CD4-positive, alpha-beta T cell treated with Interleukin-4 for 4 hours (primary cell): ENCODE data around the gene ZNF292.
"Not testable (repeated sequence)": the region's sequence is repeated elsewhere in the genome, so short reads cannot be mapped to it uniquely, and the experiment has no call there.

Experiments used
- DNase-seq: peaks from one replicate; pipeline ENCODE4 v3.0.0-alpha.2; 2020

Gene ZNF292

GRCh38 chr6:87214831-87215230, 59.5 kb downstream of the ZNF292 start:
- no peak for DNase-seq

GRCh38 chr6:87220997-87221396, 65.6 kb downstream of the ZNF292 start:
- no peak for DNase-seq

GRCh38 chr6:87222676-87223075, 67.3 kb downstream of the ZNF292 start:
- no peak for DNase-seq

GRCh38 chr6:87224971-87225370, 69.6 kb downstream of the ZNF292 start:
- no peak for DNase-seq

GRCh38 chr6:87225511-87225910, 70.1 kb downstream of the ZNF292 start:
- DNase-seq = no peak

- DNase-seq = no peak
Observed at GRCh38 chr6:87225937-87226336, 70.6 kb downstream of the ZNF292 start.

- no peak for DNase-seq
Observed at GRCh38 chr6:87230801-87231200, 75.4 kb downstream of the ZNF292 start.

GRCh38 chr6:87237804-87238203, 82.4 kb downstream of the ZNF292 start:
- peak; percentile 51 for DNase-seq

- DNase-seq = not testable (repeated sequence)
Observed at GRCh38 chr6:87239098-87239635, 83.8 kb downstream of the ZNF292 start.

GRCh38 chr6:87241304-87241703, 85.9 kb downstream of the ZNF292 start:
- DNase-seq = no peak

- DNase-seq = no peak
Observed at GRCh38 chr6:87242311-87242710, 86.9 kb downstream of the ZNF292 start.

- DNase-seq = no peak
Observed at GRCh38 chr6:87243812-87244211, 88.4 kb downstream of the ZNF292 start.

GRCh38 chr6:87244380-87244779, 89.0 kb downstream of the ZNF292 start:
- no peak for DNase-seq

GRCh38 chr6:87250019-87250418, 94.7 kb downstream of the ZNF292 start:
- DNase-seq = no peak

- DNase-seq = no peak
Observed at GRCh38 chr6:87251225-87251624, 95.9 kb downstream of the ZNF292 start.

- DNase-seq = no peak
Observed at GRCh38 chr6:87251725-87252124, 96.4 kb downstream of the ZNF292 start.

GRCh38 chr6:87257046-87257445, 101.7 kb downstream of the ZNF292 start:
- no peak for DNase-seq

GRCh38 chr6:87257565-87257964, 102.2 kb downstream of the ZNF292 start:
- no peak for DNase-seq

GRCh38 chr6:87257975-87258374, 102.6 kb downstream of the ZNF292 start:
- no peak for DNase-seq

- DNase-seq = no peak
Observed at GRCh38 chr6:87259791-87260190, 104.4 kb downstream of the ZNF292 start.

GRCh38 chr6:87261534-87261933, 106.2 kb downstream of the ZNF292 start:
- DNase-seq = no peak

- no peak for DNase-seq
Observed at GRCh38 chr6:87264481-87264880, 109.1 kb downstream of the ZNF292 start.

- no peak for DNase-seq
Observed at GRCh38 chr6:87274660-87275274, 119.4 kb downstream of the ZNF292 start.

GRCh38 chr6:87276624-87277023, 121.3 kb downstream of the ZNF292 start:
- DNase-seq = no peak

GRCh38 chr6:87277123-87277522, 121.8 kb downstream of the ZNF292 start:
- DNase-seq = no peak
